ENCODE data around the gene CACNA1C. TPM values are rescaled to one million over a fixed set of nuclear protein-coding genes. Genes with fewer than 3 reads are reported as not detected.

CACNA1C gene
- total RNA-seq, 1 experiment from 2014 or later = not detected

DNA sequence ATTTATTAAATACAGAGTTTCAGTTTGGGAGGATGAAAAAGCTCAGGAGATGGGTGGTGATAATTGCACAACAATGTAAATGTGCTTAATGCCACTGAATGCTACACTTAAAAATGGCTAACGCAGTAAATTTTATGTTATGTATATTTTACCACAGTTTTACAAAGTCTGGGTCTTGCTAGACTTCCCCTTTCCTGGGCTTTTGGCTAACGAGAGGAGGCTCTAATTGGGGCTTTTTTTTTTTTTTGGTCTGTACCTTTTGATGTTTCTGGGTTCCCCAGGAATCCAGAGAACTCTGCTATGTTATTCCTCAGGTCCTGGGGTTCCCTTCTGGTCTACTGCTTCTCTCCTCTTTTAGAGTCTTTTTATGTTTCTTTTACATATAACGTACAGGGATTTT, 355.5 kb downstream of the CACNA1C start:
- Histone ChIP-seq H3K9me2 (ENCODE audit: insufficient read depth) (no peaks in the 10 kb centered on the region), H3K36me3 (ENCODE audit: low read depth) (no peaks in the 10 kb centered on the region), H3F3A (ENCODE audit: insufficient read depth, low read depth) (no peaks in the 10 kb centered on the region), H3K79me2 (ENCODE audit: low read depth) (no peaks in the 10 kb centered on the region), H3K4me2 (no peak overlapping the region), H3K4me1 (replicated peaks; ENCODE audit: insufficient read depth) (no peaks in the 10 kb centered on the region), H4K20me1 (ENCODE audit: insufficient read depth) (no peaks in the 10 kb centered on the region), H3K4me3 (no peak overlapping the region), H2AFZ (no peak overlapping the region), H3K9me3 (ENCODE audit: insufficient read depth, low read depth) (no peaks in the 10 kb centered on the region), H3K27ac (no peak overlapping the region), H3K27me3 (ENCODE audit: insufficient read depth, low read depth) (peaks cover 95% of the 10 kb centered on the region)
- intact Hi-C loops (cut with micrococcal nuclease; ENCODE audit: unreplicated experiment) = no loop called here
- no TSS peak for BruUV-seq (replicated peaks)
- CTCF ChIA-PET = no interaction called here
- DNase-seq = no peak
- POLR2A ChIA-PET (ENCODE audit: unreplicated experiment) = no interaction called here
- TF ChIP-seq, protein P1, sequence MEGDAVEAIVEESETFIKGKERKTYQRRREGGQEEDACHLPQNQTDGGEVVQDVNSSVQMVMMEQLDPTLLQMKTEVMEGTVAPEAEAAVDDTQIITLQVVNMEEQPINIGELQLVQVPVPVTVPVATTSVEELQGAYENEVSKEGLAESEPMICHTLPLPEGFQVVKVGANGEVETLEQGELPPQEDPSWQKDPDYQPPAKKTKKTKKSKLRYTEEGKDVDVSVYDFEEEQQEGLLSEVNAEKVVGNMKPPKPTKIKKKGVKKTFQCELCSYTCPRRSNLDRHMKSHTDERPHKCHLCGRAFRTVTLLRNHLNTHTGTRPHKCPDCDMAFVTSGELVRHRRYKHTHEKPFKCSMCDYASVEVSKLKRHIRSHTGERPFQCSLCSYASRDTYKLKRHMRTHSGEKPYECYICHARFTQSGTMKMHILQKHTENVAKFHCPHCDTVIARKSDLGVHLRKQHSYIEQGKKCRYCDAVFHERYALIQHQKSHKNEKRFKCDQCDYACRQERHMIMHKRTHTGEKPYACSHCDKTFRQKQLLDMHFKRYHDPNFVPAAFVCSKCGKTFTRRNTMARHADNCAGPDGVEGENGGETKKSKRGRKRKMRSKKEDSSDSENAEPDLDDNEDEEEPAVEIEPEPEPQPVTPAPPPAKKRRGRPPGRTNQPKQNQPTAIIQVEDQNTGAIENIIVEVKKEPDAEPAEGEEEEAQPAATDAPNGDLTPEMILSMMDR (conservative IDR thresholded peaks at IDR 0.05) = no peak
- TF ChIP-seq EZH2 (IDR thresholded peaks at IDR 0.05; ENCODE audit: low read depth) = no peak

DNA sequence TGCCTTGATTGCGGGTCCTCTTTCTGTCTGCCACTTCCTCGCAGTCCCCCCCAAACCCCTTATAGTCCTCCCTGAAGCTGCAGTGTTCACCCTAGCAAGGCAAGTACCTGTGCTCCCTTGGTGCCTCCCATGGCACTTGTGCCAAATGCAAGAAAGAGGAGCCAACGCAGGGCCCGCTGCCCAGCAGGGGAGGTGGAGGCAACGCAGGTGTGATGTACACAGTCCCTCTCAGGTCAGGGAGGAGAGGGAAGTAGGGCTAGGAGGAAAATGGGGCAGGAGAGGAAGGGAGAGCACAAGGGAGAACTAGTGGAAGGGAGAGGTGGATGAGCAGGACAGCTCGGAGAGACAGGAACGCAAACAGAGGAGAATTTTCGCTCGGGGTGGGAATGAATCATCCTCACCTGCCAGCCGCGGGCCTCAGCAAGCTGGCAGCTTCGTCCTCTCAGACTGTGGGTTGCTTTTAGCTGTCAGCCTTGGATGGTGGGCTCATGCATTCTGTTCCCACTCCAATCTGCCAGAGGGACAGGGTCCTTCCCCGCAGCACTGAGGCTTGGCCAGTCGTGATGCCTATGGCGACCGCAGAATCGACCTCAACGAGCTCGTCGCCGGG, 357.0 kb downstream of the CACNA1C start:
- H3K27me3 ChIP-seq (ENCODE audit: insufficient read depth, low read depth) = peaks cover 95% of the 10 kb centered on the region
- H3K4me3 ChIP-seq = no peak overlapping the region
- no peak overlapping the region for H3K4me2 ChIP-seq
- H3F3A ChIP-seq (ENCODE audit: insufficient read depth, low read depth) = no peaks in the 10 kb centered on the region
- intact Hi-C loops (cut with micrococcal nuclease; ENCODE audit: unreplicated experiment) = no loop called here
- H3K27ac ChIP-seq = no peak overlapping the region
- no peaks in the 10 kb centered on the region for H3K9me2 ChIP-seq (ENCODE audit: insufficient read depth)
- CTCF ChIA-PET = interaction anchor here (0.6 kb wide), 1 partner anchor 1935 kb away, joined by 4 read pairs; no protein-coding TSS in a partner anchor
- H3K4me1 ChIP-seq (replicated peaks; ENCODE audit: insufficient read depth) = no peaks in the 10 kb centered on the region
- no peaks in the 10 kb centered on the region for H3K36me3 ChIP-seq (ENCODE audit: low read depth)
- BruUV-seq (replicated peaks) = no TSS peak
- no peak overlapping the region for H2AFZ ChIP-seq
- DNase-seq = no peak
- H3K79me2 ChIP-seq (ENCODE audit: low read depth) = no peaks in the 10 kb centered on the region
- no peak for TF ChIP-seq EZH2 (IDR thresholded peaks at IDR 0.05; ENCODE audit: low read depth)
- TF ChIP-seq, protein P1 (conservative IDR thresholded peaks at IDR 0.05) = no peak
- no peaks in the 10 kb centered on the region for H3K9me3 ChIP-seq (ENCODE audit: insufficient read depth, low read depth)
- H4K20me1 ChIP-seq (ENCODE audit: insufficient read depth) = no peaks in the 10 kb centered on the region
- POLR2A ChIA-PET (ENCODE audit: unreplicated experiment) = no interaction called here

DNA sequence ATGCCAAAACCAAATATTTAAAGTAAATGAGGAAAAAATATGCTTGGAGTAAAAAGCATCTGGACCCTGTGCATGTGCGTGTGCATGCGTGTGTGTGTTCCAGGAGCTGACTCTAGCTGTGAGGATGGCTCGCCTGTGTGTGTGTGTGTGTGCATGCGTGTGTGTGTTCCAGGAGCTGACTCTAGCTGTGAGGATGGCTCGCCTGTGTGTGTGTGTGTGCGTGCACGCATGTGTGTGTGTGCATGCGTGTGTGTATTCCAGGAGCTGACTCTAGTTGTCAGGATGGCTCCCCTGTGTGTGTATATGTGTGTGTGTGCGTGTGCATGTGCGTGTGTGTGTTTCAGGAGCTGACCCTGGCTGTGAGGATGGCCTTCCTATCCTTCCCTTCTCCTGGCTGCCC, 357.7 kb downstream of the CACNA1C start:
- POLR2A ChIA-PET (ENCODE audit: unreplicated experiment) = no interaction called here
- H3K79me2 ChIP-seq (ENCODE audit: low read depth) = no peaks in the 10 kb centered on the region
- no TSS peak for BruUV-seq (replicated peaks)
- H3K36me3 ChIP-seq (ENCODE audit: low read depth) = no peaks in the 10 kb centered on the region
- H3K4me1 ChIP-seq (replicated peaks; ENCODE audit: insufficient read depth) = no peaks in the 10 kb centered on the region
- H3K4me2 ChIP-seq = no peak overlapping the region
- H3K9me2 ChIP-seq (ENCODE audit: insufficient read depth) = no peaks in the 10 kb centered on the region
- H3K27me3 ChIP-seq (ENCODE audit: insufficient read depth, low read depth) = peaks cover 97% of the 10 kb centered on the region
- no peak overlapping the region for H2AFZ ChIP-seq
- no peak for DNase-seq
- no peak overlapping the region for H3K27ac ChIP-seq
- H3K9me3 ChIP-seq (ENCODE audit: insufficient read depth, low read depth) = no peaks in the 10 kb centered on the region
- CTCF ChIA-PET = no interaction called here
- no peak overlapping the region for H3K4me3 ChIP-seq
- intact Hi-C loops (cut with micrococcal nuclease; ENCODE audit: unreplicated experiment) = no loop called here
- no peaks in the 10 kb centered on the region for H3F3A ChIP-seq (ENCODE audit: insufficient read depth, low read depth)
- no peaks in the 10 kb centered on the region for H4K20me1 ChIP-seq (ENCODE audit: insufficient read depth)
- no peak for TF ChIP-seq EZH2 (IDR thresholded peaks at IDR 0.05; ENCODE audit: low read depth)
- TF ChIP-seq, protein P1 (conservative IDR thresholded peaks at IDR 0.05) = no peak

Measured in PC-9 (cell line).